ENCODE data around the gene MAGEF1. TPM values are rescaled to one million over a fixed set of nuclear protein-coding genes. Genes with fewer than 3 reads are reported as not detected.

The MAGEF1 gene
- total and polyA plus RNA-seq, 9 donors, result 28.3 to 48.7 (median 39.7) TPM

DNA sequence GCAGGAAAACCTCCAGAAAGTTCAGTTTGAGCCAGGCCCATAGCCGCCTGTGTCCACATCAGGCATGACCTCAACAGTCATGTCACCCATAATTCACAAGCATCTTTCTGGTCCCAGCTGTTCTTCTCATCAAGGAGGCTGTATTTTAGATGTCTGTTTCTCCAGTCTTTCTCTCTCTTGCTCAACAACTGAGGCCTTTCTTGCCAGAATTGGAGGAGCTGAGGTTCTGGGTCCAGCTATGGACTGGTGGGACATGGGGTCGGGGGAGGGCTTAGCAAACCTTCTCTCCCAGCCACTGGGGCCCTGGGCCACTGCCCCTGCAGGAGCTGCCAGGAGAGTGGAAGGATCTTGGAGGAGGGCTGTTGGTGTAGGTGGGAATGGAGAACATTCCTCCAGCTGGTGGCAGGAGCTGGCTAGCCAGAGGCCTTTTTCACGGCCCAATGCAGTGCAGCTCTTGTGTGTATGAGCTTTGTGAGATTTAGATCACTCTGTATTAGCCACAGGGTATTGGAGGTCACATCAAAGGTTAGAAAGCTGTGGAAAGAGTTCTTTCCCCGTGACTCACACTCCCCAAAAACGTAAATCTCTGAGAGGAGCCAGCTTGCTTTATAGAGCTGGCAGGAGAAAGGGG lies 23.5 kb downstream of the MAGEF1 start:
- Histone ChIP-seq H3K4me1 (ENCODE audit: insufficient read depth) (peaks cover 20% of the 10 kb centered on the region), H3K9me3 (no peaks in the 10 kb centered on the region), H3K36me3 (no peaks in the 10 kb centered on the region), H3K4me3 (no peak overlapping the region), H3K27me3 (no peaks in the 10 kb centered on the region), H3K27ac (peak overlapping the region in 1 of 2 donors; percentile 54)
- TF ChIP-seq EP300 (IDR thresholded peaks at IDR 0.05) (no peak), POLR2A (IDR thresholded peaks at IDR 0.05) (no peak)
- TF ChIP-seq, protein P1, sequence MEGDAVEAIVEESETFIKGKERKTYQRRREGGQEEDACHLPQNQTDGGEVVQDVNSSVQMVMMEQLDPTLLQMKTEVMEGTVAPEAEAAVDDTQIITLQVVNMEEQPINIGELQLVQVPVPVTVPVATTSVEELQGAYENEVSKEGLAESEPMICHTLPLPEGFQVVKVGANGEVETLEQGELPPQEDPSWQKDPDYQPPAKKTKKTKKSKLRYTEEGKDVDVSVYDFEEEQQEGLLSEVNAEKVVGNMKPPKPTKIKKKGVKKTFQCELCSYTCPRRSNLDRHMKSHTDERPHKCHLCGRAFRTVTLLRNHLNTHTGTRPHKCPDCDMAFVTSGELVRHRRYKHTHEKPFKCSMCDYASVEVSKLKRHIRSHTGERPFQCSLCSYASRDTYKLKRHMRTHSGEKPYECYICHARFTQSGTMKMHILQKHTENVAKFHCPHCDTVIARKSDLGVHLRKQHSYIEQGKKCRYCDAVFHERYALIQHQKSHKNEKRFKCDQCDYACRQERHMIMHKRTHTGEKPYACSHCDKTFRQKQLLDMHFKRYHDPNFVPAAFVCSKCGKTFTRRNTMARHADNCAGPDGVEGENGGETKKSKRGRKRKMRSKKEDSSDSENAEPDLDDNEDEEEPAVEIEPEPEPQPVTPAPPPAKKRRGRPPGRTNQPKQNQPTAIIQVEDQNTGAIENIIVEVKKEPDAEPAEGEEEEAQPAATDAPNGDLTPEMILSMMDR (IDR thresholded peaks at IDR 0.05), result no peak
- WGBS, 3 donors, result 16 to 34% (median 26%) methylated on average over 5 of the region's 5 CpGs
- intact Hi-C loops (cut with DNase I), result no loop called here
- peak in 3 of 5 donors; percentile 35 to 54 (median 52) for DNase-seq

- 77 to 92% (median 85%) methylated on average over 17 of the region's 17 CpGs for WGBS, 3 donors
- no peaks in the 10 kb centered on the region for H3K27me3 ChIP-seq
- no peak overlapping the region for H3K27ac ChIP-seq
- peak in 3 of 5 donors; percentile 29 to 55 (median 51) for DNase-seq
- H3K4me3 ChIP-seq, result no peak overlapping the region
- no peaks in the 10 kb centered on the region for H3K36me3 ChIP-seq
- H3K4me1 ChIP-seq (ENCODE audit: insufficient read depth), result peaks cover 15% of the 10 kb centered on the region
- H3K9me3 ChIP-seq, result no peaks in the 10 kb centered on the region
- TF ChIP-seq, protein P1 (IDR thresholded peaks at IDR 0.05), result no peak
- no peak for TF ChIP-seq EP300 (IDR thresholded peaks at IDR 0.05)
- TF ChIP-seq POLR2A (IDR thresholded peaks at IDR 0.05), result no peak
- intact Hi-C loops (cut with DNase I), result no loop called here
These were observed 24.4 kb downstream of the MAGEF1 start for GRCh38 chr3:184687363-184688015.

- Histone ChIP-seq H3K4me3 (no peak overlapping the region), H3K27ac (no peak overlapping the region), H3K9me3 (no peaks in the 10 kb centered on the region), H3K36me3 (no peaks in the 10 kb centered on the region), H3K27me3 (no peaks in the 10 kb centered on the region), H3K4me1 (ENCODE audit: insufficient read depth) (peaks cover 10% of the 10 kb centered on the region)
- 31 to 35% (median 33%) methylated on average over 4 of the region's 4 CpGs for WGBS, 3 donors
- DNase-seq, result peak in 1 of 5 donors; percentile 28
- intact Hi-C loops (cut with DNase I), result no loop called here
- TF ChIP-seq EP300 (IDR thresholded peaks at IDR 0.05) (no peak), POLR2A (IDR thresholded peaks at IDR 0.05) (no peak)
- TF ChIP-seq, protein P1 (IDR thresholded peaks at IDR 0.05), result no peak
These were observed 26.2 kb downstream of the MAGEF1 start for GRCh38 chr3:184685646-184686045.

- intact Hi-C loops (cut with DNase I), result no loop called here
- H3K27ac ChIP-seq, result no peak overlapping the region
These were observed 26.8 kb downstream of the MAGEF1 start for GRCh38 chr3:184685055-184685454.

More at GRCh38 chr3:184685055-184685454, 26.8 kb downstream of the MAGEF1 start:
- 56 to 67% (median 62%) methylated on average over 4 of the region's 4 CpGs for WGBS, 3 donors
- H3K9me3 ChIP-seq, result no peaks in the 10 kb centered on the region
- no peak for DNase-seq
- H3K27me3 ChIP-seq, result no peaks in the 10 kb centered on the region
- no peak for TF ChIP-seq POLR2A (IDR thresholded peaks at IDR 0.05)
- TF ChIP-seq, protein P1 (IDR thresholded peaks at IDR 0.05), result no peak
- no peak for TF ChIP-seq EP300 (IDR thresholded peaks at IDR 0.05)
- H3K4me3 ChIP-seq, result no peak overlapping the region
- H3K4me1 ChIP-seq (ENCODE audit: insufficient read depth), result peaks cover 10% of the 10 kb centered on the region
- H3K36me3 ChIP-seq, result no peaks in the 10 kb centered on the region
